ENCODE results near the gene RIC8B. TPM values are rescaled to one million over a fixed set of nuclear protein-coding genes. Genes with fewer than 3 reads are reported as not detected.

The RIC8B gene
- total RNA-seq, 1 donor from 2014 or later: 22.5 TPM

DNA sequence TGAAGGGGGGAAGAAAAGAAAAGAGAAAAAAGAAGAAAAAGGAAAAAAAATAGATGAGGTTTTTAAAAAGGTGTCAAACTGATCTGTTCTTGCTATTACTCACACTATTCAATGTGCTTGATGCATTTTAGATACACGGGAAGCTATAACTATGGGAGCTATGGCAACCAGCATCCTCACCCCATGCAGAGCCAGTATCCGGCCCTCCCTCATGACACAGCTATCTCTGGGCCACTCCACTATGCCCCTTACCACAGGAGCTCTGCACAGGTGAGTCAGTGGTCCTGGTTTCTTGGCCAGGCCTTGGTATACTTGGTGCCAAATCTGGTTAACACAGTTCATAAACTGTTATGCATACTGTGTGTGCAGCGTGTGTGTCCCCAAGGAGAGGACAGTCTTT, 24.0 kb upstream of the RIC8B start:
- no peaks in the 10 kb centered on the region for H3K4me1 Mint-ChIP-seq
- no peaks in the 10 kb centered on the region for H3K36me3 Mint-ChIP-seq

GRCh38 chr12:106753526-106753925, 21.0 kb upstream of the RIC8B start:
- H3K4me1 Mint-ChIP-seq: no peaks in the 10 kb centered on the region
- TF ChIP-seq CTCF (IDR thresholded peaks at IDR 0.05; ENCODE audit: unreplicated experiment): no peak
- DNase-seq (ENCODE audit: low spot score in 2 of 2, unreplicated experiment in 2 of 2): no peak
- no peaks in the 10 kb centered on the region for H3K36me3 Mint-ChIP-seq
- H3K27me3 Mint-ChIP-seq (ENCODE audit: low read depth): no peaks in the 10 kb centered on the region
- H3K27ac Mint-ChIP-seq: no peak overlapping the region
- H3K9me3 Mint-ChIP-seq: peaks cover 6% of the 10 kb centered on the region
- H3K4me3 Mint-ChIP-seq: no peak overlapping the region

More for the DNA sequence above, 24.0 kb upstream of the RIC8B start:
- no peak overlapping the region for H3K4me3 Mint-ChIP-seq
- no peak for DNase-seq (ENCODE audit: low spot score in 2 of 2, unreplicated experiment in 2 of 2)
- no peak for TF ChIP-seq CTCF (IDR thresholded peaks at IDR 0.05; ENCODE audit: unreplicated experiment)
- peaks cover 6% of the 10 kb centered on the region for H3K9me3 Mint-ChIP-seq
- H3K27me3 Mint-ChIP-seq (ENCODE audit: low read depth): peaks cover under 1% of the 10 kb centered on the region
- no peak overlapping the region for H3K27ac Mint-ChIP-seq

DNA sequence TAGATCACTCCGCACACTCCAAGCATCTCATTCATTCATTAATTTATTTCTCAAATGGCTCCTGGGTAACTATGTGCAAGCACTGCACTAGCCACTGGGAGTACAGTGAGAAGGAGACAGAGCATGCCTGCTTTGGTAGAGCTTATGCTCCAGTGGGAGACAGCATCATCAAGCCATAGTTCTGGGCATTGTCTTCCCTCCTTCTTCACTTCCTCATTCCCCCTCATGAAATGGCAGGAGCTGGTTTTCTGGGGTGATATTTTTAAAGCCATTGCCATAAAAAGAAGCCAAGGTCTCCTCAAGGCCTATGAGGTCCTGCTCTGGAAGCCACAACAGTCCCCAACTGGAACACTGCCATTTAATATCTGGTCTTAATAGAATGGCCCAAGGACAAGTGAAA, 20.2 kb upstream of the RIC8B start:
- no peak for DNase-seq (ENCODE audit: low spot score in 2 of 2, unreplicated experiment in 2 of 2)
- H3K9me3 Mint-ChIP-seq: peaks cover 6% of the 10 kb centered on the region
- H3K27ac Mint-ChIP-seq: no peak overlapping the region
- no peak for TF ChIP-seq CTCF (IDR thresholded peaks at IDR 0.05; ENCODE audit: unreplicated experiment)
- H3K4me1 Mint-ChIP-seq: no peaks in the 10 kb centered on the region
- no peaks in the 10 kb centered on the region for H3K36me3 Mint-ChIP-seq
- H3K27me3 Mint-ChIP-seq (ENCODE audit: low read depth): no peaks in the 10 kb centered on the region
- no peak overlapping the region for H3K4me3 Mint-ChIP-seq

DNA sequence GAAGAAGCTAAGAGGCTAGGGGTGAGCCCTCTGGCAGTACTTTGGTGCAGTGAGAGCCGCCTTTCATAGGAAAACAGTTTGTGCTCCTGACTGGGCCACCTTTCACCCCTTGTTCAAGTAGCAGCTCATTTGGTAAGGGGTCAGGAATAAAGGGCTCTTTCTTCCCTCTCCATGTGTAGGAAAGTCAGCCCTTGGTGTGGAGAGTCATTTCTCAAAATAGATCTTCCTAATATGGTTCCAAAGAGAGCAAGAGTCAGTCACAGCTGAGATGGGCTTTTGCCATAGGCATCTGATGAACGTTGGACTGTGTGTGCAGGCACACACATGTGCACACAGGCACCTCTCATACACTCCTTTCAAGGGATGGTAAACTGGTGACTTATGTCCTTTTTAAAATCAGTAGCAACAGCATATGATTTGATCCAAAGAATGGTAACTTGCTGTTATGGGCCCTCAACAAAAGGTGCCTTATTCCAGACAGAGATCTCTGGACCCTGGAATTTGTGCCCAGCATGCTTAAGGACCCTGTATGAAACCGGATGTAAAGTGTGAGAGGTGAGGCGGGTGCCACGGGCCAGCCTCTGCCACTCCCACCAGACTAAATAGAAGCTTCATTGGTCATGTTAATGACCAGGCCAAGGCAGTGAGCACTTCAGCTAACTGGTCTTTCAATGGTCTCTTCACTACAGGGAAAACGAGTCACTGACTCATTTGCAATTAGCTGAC, 16.7 kb upstream of the RIC8B start:
- H3K4me1 Mint-ChIP-seq: peaks cover 10% of the 10 kb centered on the region

DNA sequence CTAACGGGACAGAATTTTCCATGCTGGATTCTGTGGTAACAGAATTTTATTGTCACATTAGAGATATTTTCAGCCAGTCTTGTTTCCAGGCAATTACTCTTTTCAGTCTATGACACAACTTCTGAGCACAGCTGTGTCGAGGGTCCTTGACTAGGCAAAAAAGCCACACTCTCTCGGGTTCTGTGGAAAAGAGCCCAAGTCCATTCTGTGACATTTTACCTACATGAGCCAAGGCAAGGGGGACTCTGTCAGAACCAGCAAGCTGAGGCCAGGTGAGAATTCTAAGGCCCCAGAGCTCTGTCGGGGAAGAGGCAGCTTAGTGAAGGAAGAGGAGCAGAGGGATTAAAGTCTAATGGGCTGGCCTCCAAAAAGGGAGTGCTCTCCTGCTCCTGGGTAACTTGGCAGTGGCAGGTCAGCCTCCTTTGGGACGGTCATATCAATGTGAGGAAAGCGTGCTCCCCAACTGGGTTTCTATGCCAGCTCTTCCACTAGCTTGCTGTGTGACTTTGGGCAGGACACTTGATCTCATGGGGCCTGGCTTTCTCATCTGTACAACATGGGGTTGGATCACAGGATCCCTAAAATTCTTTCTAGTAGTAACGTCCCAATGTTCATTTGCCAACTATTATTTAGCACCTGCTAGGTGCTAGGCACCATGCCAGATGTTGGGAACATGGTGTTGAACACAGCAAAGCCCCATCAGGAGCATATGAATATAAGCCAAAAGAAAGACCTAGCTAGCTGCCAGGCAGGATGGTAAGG, 16.0 kb upstream of the RIC8B start:
- TF ChIP-seq CTCF (IDR thresholded peaks at IDR 0.05; ENCODE audit: unreplicated experiment): no peak
- no peaks in the 10 kb centered on the region for H3K27me3 Mint-ChIP-seq (ENCODE audit: low read depth)
- H3K27ac Mint-ChIP-seq: no peak overlapping the region
- H3K4me3 Mint-ChIP-seq: no peak overlapping the region
- H3K9me3 Mint-ChIP-seq: no peaks in the 10 kb centered on the region
- DNase-seq (ENCODE audit: low spot score in 2 of 2, unreplicated experiment in 2 of 2): no peak
- H3K36me3 Mint-ChIP-seq: no peaks in the 10 kb centered on the region
- H3K4me1 Mint-ChIP-seq: peaks cover 10% of the 10 kb centered on the region

More for the DNA sequence above, 16.7 kb upstream of the RIC8B start:
- Mint-ChIP-seq H3K27ac (no peak overlapping the region), H3K9me3 (no peaks in the 10 kb centered on the region), H3K27me3 (ENCODE audit: low read depth) (no peaks in the 10 kb centered on the region), H3K4me3 (no peak overlapping the region), H3K36me3 (no peaks in the 10 kb centered on the region)
- no peak for DNase-seq (ENCODE audit: low spot score in 2 of 2, unreplicated experiment in 2 of 2)
- TF ChIP-seq CTCF (IDR thresholded peaks at IDR 0.05; ENCODE audit: unreplicated experiment): no peak
